Measurements from ENCODE around the gene DMRT1.

Gene DMRT1

GRCh38 chr9:959914-960313 lies 118.4 kb downstream of the DMRT1 start:
- DNase-seq (ENCODE audit: low spot score in 2 of 2) = no peak
- in situ Hi-C loops (cut with MboI; ENCODE audit: low sequenced_read_pairs) = no loop called here

GRCh38 chr9:962023-962422 lies 120.5 kb downstream of the DMRT1 start:
- Histone ChIP-seq H3K27me3 (ENCODE audit: low read depth) (no peaks in the 10 kb centered on the region; the same call in 1 of the 2 replicates), H3K36me3 (replicated peaks) (no peaks in the 10 kb centered on the region), H3K4me3 (no peak overlapping the region), H3K4me1 (no peaks in the 10 kb centered on the region), H3K9me3 (no peaks in the 10 kb centered on the region)
- DNase-seq (ENCODE audit: low spot score in 2 of 2) = no peak
- in situ Hi-C loops (cut with MboI; ENCODE audit: low sequenced_read_pairs) = no loop called here

More at GRCh38 chr9:959914-960313, 118.4 kb downstream of the DMRT1 start:
- Histone ChIP-seq H3K4me1 (no peaks in the 10 kb centered on the region), H3K9me3 (no peaks in the 10 kb centered on the region), H3K36me3 (replicated peaks) (no peaks in the 10 kb centered on the region), H3K4me3 (no peak overlapping the region), H3K27me3 (ENCODE audit: low read depth) (no peaks in the 10 kb centered on the region; the same call in 1 of the 2 replicates)

- Histone ChIP-seq H3K9me3 (no peaks in the 10 kb centered on the region), H3K4me1 (no peaks in the 10 kb centered on the region), H3K27me3 (ENCODE audit: low read depth) (no peaks in the 10 kb centered on the region; the same call in 1 of the 2 replicates), H3K36me3 (replicated peaks) (no peaks in the 10 kb centered on the region), H3K4me3 (no peak overlapping the region)
- no peak for DNase-seq (ENCODE audit: low spot score in 2 of 2)
- in situ Hi-C loops (cut with MboI; ENCODE audit: low sequenced_read_pairs) = no loop called here
Measured at GRCh38 chr9:965497-965896, 124.0 kb downstream of the DMRT1 start.

GRCh38 chr9:966870-967269 lies 125.4 kb downstream of the DMRT1 start:
- no peak for DNase-seq (ENCODE audit: low spot score in 2 of 2)
- in situ Hi-C loops (cut with MboI; ENCODE audit: low sequenced_read_pairs) = no loop called here
- no peaks in the 10 kb centered on the region for H3K9me3 ChIP-seq
- H3K27me3 ChIP-seq (ENCODE audit: low read depth) = no peaks in the 10 kb centered on the region; the same call in 1 of the 2 replicates
- H3K4me3 ChIP-seq = no peak overlapping the region
- H3K4me1 ChIP-seq = no peaks in the 10 kb centered on the region
- no peaks in the 10 kb centered on the region for H3K36me3 ChIP-seq (replicated peaks)

GRCh38 chr9:967436-967835 lies 125.9 kb downstream of the DMRT1 start:
- Histone ChIP-seq H3K36me3 (replicated peaks) (no peaks in the 10 kb centered on the region), H3K9me3 (no peaks in the 10 kb centered on the region), H3K4me3 (peak overlapping the region; percentile 16), H3K27me3 (ENCODE audit: low read depth) (no peaks in the 10 kb centered on the region; the same call in 1 of the 2 replicates), H3K4me1 (no peaks in the 10 kb centered on the region)
- in situ Hi-C loops (cut with MboI; ENCODE audit: low sequenced_read_pairs) = no loop called here
- no peak for DNase-seq (ENCODE audit: low spot score in 2 of 2)

GRCh38 chr9:967903-968641 lies 126.6 kb downstream of the DMRT1 start:
- H3K4me1 ChIP-seq = no peaks in the 10 kb centered on the region
- no peaks in the 10 kb centered on the region for H3K9me3 ChIP-seq
- in situ Hi-C loops (cut with MboI; ENCODE audit: low sequenced_read_pairs) = no loop called here
- peak; percentile 50 to 56 for DNase-seq (ENCODE audit: low spot score in 2 of 2)
- H3K4me3 ChIP-seq = peak overlapping the region; percentile 16
- no peaks in the 10 kb centered on the region; the same call in 1 of the 2 replicates for H3K27me3 ChIP-seq (ENCODE audit: low read depth)
- no peaks in the 10 kb centered on the region for H3K36me3 ChIP-seq (replicated peaks)

- in situ Hi-C loops (cut with MboI; ENCODE audit: low sequenced_read_pairs) = no loop called here
- Histone ChIP-seq H3K4me3 (no peak overlapping the region), H3K9me3 (no peaks in the 10 kb centered on the region), H3K27me3 (ENCODE audit: low read depth) (no peaks in the 10 kb centered on the region), H3K4me1 (no peaks in the 10 kb centered on the region), H3K36me3 (replicated peaks) (no peaks in the 10 kb centered on the region)
- DNase-seq (ENCODE audit: low spot score in 2 of 2) = no peak
Measured at GRCh38 chr9:969310-970150, 128.0 kb downstream of the DMRT1 start.

- Histone ChIP-seq H3K9me3 (no peaks in the 10 kb centered on the region), H3K4me1 (no peaks in the 10 kb centered on the region), H3K27me3 (ENCODE audit: low read depth) (no peaks in the 10 kb centered on the region), H3K4me3 (no peak overlapping the region), H3K36me3 (replicated peaks) (no peaks in the 10 kb centered on the region)
- in situ Hi-C loops (cut with MboI; ENCODE audit: low sequenced_read_pairs) = no loop called here
- DNase-seq (ENCODE audit: low spot score in 2 of 2) = no peak
Measured at GRCh38 chr9:970151-970996, 128.9 kb downstream of the DMRT1 start.

- H3K4me3 ChIP-seq = no peak overlapping the region
- H3K27me3 ChIP-seq (ENCODE audit: low read depth) = no peaks in the 10 kb centered on the region
- no peak for DNase-seq (ENCODE audit: low spot score in 2 of 2)
- no peaks in the 10 kb centered on the region for H3K36me3 ChIP-seq (replicated peaks)
- in situ Hi-C loops (cut with MboI; ENCODE audit: low sequenced_read_pairs) = no loop called here
- H3K4me1 ChIP-seq = no peaks in the 10 kb centered on the region
- no peaks in the 10 kb centered on the region for H3K9me3 ChIP-seq
Measured at GRCh38 chr9:971901-972500, 130.5 kb downstream of the DMRT1 start.

- Histone ChIP-seq H3K4me3 (no peak overlapping the region), H3K4me1 (no peaks in the 10 kb centered on the region), H3K36me3 (replicated peaks) (no peaks in the 10 kb centered on the region), H3K27me3 (ENCODE audit: low read depth) (peaks cover 4% of the 10 kb centered on the region; the same call in 1 of the 2 replicates), H3K9me3 (no peaks in the 10 kb centered on the region)
- in situ Hi-C loops (cut with MboI; ENCODE audit: low sequenced_read_pairs) = no loop called here
- DNase-seq (ENCODE audit: low spot score in 2 of 2) = no peak
Measured at GRCh38 chr9:972501-973294, 131.2 kb downstream of the DMRT1 start.

GRCh38 chr9:973295-973834 lies 131.9 kb downstream of the DMRT1 start:
- Histone ChIP-seq H3K4me1 (no peaks in the 10 kb centered on the region), H3K9me3 (no peaks in the 10 kb centered on the region), H3K4me3 (no peak overlapping the region), H3K27me3 (ENCODE audit: low read depth) (peaks cover 7% of the 10 kb centered on the region; the same call in 1 of the 2 replicates), H3K36me3 (replicated peaks) (no peaks in the 10 kb centered on the region)
- in situ Hi-C loops (cut with MboI; ENCODE audit: low sequenced_read_pairs) = no loop called here
- DNase-seq (ENCODE audit: low spot score in 2 of 2) = no peak
